ENCODE measurements around the gene RNF220. TPM values are rescaled to one million over a fixed set of nuclear protein-coding genes. Genes with fewer than 3 reads are reported as not detected.

RNF220 gene
- total RNA-seq, 1 donor from 2014 or later: 84.4 TPM

DNA sequence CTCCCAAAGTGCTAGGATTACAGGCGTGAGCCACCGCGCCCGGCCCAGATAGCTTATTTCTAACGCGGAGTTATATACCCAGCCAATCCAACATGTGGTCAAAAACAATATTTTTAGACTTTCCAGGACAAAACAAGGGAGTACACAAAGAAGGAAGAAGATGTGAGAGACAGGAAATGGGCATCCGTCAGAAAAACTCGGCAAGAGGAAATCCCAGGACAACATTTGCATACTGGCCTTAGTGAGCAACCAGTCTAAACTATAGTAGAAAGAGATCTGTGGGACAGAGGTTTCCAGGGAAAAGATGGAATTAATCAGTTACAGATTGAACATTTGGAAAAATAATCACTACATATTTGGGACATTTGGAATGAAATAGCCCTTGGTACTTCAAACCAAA is 280.8 kb downstream of the RNF220 start:
- H3K9me3 Mint-ChIP-seq (ENCODE audit: unreplicated experiment): no peaks in the 10 kb centered on the region
- no peak for DNase-seq (ENCODE audit: extremely low spot score, unreplicated experiment)
- no peak overlapping the region for H3K4me3 Mint-ChIP-seq (ENCODE audit: unreplicated experiment)
- no peaks in the 10 kb centered on the region for H3K36me3 Mint-ChIP-seq (ENCODE audit: unreplicated experiment)
- TF ChIP-seq, protein P1, sequence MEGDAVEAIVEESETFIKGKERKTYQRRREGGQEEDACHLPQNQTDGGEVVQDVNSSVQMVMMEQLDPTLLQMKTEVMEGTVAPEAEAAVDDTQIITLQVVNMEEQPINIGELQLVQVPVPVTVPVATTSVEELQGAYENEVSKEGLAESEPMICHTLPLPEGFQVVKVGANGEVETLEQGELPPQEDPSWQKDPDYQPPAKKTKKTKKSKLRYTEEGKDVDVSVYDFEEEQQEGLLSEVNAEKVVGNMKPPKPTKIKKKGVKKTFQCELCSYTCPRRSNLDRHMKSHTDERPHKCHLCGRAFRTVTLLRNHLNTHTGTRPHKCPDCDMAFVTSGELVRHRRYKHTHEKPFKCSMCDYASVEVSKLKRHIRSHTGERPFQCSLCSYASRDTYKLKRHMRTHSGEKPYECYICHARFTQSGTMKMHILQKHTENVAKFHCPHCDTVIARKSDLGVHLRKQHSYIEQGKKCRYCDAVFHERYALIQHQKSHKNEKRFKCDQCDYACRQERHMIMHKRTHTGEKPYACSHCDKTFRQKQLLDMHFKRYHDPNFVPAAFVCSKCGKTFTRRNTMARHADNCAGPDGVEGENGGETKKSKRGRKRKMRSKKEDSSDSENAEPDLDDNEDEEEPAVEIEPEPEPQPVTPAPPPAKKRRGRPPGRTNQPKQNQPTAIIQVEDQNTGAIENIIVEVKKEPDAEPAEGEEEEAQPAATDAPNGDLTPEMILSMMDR (IDR thresholded peaks at IDR 0.05): no peak
- H3K27ac Mint-ChIP-seq (ENCODE audit: unreplicated experiment): no peak overlapping the region
- H3K4me1 Mint-ChIP-seq (ENCODE audit: unreplicated experiment): no peaks in the 10 kb centered on the region
- H3K27me3 Mint-ChIP-seq (ENCODE audit: unreplicated experiment): peaks cover 4% of the 10 kb centered on the region

DNA sequence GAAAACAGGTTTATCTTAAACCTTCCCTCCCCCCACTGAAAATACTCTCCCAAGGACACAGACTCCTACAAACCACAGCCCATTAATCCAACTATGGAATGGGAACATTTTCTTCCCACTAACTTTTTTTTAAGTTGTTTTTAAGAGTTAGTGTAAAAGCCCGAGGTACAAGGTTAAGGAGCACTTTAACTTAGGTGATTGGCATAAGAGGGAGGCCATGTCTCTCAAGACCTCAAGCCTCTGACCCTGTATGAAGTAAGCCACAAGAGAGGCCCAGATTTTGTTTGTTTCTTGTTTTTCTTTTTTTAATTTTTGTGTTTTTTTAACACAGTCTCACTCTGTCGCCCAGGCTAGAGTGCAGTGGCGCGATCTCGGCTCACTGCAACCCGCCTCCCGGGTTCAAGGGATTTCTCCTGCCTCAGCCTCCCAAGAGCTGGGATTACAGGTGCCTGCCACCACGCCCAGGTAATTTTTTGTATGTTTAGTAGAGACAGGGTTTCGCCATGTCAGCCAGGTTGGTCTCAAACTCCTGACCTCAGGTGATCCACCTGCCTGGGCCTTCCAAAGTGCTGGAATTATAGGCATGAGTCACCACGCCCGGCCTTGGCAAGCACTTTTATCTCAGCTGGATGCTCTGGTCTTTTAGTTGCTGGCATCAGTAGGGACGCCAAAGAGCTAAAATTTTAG is 283.8 kb downstream of the RNF220 start:
- H3K27ac Mint-ChIP-seq (ENCODE audit: unreplicated experiment): no peak overlapping the region
- H3K4me3 Mint-ChIP-seq (ENCODE audit: unreplicated experiment): no peak overlapping the region
- H3K27me3 Mint-ChIP-seq (ENCODE audit: unreplicated experiment): peaks cover 10% of the 10 kb centered on the region
- TF ChIP-seq, protein P1 (IDR thresholded peaks at IDR 0.05): no peak
- H3K36me3 Mint-ChIP-seq (ENCODE audit: unreplicated experiment): no peaks in the 10 kb centered on the region
- H3K4me1 Mint-ChIP-seq (ENCODE audit: unreplicated experiment): no peaks in the 10 kb centered on the region
- DNase-seq (ENCODE audit: extremely low spot score, unreplicated experiment): no peak
- no peaks in the 10 kb centered on the region for H3K9me3 Mint-ChIP-seq (ENCODE audit: unreplicated experiment)

DNA sequence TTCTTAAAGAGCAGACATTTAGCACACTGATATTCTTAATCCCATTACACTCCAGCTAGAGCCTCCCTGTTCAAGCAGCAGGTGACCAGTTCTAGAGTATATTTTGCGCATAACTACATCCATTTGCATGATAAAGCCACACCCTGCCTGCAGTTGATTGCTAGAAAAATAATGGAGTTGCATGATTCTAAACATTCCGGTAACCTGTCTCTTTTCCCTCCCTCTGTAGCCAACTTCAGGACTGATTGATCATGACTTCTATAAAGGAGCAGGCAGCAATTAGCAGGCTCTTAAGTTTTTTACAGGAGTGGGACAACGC is 284.4 kb downstream of the RNF220 start:
- no peaks in the 10 kb centered on the region for H3K36me3 Mint-ChIP-seq (ENCODE audit: unreplicated experiment)
- no peak for DNase-seq (ENCODE audit: extremely low spot score, unreplicated experiment)
- TF ChIP-seq, protein P1 (IDR thresholded peaks at IDR 0.05): no peak
- H3K9me3 Mint-ChIP-seq (ENCODE audit: unreplicated experiment): no peaks in the 10 kb centered on the region
- no peaks in the 10 kb centered on the region for H3K4me1 Mint-ChIP-seq (ENCODE audit: unreplicated experiment)
- H3K27me3 Mint-ChIP-seq (ENCODE audit: unreplicated experiment): peaks cover 10% of the 10 kb centered on the region
- no peak overlapping the region for H3K4me3 Mint-ChIP-seq (ENCODE audit: unreplicated experiment)
- H3K27ac Mint-ChIP-seq (ENCODE audit: unreplicated experiment): no peak overlapping the region

DNA sequence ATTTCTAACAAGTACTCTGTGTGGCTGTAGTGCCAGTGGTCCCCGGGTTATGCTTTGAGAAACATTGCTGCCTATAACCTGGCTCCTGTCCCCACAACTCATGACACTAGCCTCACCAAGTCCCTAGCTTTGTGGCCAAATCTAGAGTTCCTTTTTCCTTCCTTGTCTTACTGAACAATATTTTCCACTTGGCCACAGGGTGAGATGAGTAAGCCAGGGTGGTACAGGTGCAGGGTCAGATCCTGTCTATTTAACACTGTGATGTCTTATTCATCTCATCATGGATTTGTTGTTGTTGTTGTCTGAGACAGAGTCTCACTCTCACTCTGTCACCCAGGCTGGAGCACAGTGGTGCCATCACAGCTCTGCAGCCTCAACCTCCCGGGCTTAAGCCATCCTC is 288.1 kb downstream of the RNF220 start:
- TF ChIP-seq, protein P1 (IDR thresholded peaks at IDR 0.05): no peak
- H3K27ac Mint-ChIP-seq (ENCODE audit: unreplicated experiment): no peak overlapping the region
- no peak for DNase-seq (ENCODE audit: extremely low spot score, unreplicated experiment)
- H3K27me3 Mint-ChIP-seq (ENCODE audit: unreplicated experiment): peaks cover 12% of the 10 kb centered on the region
- no peaks in the 10 kb centered on the region for H3K36me3 Mint-ChIP-seq (ENCODE audit: unreplicated experiment)
- no peaks in the 10 kb centered on the region for H3K4me1 Mint-ChIP-seq (ENCODE audit: unreplicated experiment)
- H3K9me3 Mint-ChIP-seq (ENCODE audit: unreplicated experiment): no peaks in the 10 kb centered on the region
- H3K4me3 Mint-ChIP-seq (ENCODE audit: unreplicated experiment): no peak overlapping the region

DNA sequence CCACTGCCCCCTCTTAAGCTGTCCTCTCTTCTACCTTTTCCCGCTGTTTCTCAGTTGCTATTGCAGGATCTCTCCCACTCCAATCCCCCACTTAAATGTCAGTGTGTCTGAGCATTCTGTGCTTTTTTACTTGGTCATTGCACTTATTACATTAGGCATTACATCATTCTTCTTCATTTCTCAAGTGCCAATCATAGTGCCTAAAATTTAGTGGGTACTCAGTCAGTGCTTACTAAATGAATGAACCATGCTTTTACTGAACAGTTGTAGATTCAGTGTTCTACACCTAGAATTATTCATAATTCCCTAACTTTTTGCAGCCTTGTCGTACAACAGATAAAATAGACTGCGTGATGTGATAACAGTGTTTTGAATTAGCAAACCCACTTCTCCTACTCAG is 288.8 kb downstream of the RNF220 start:
- DNase-seq (ENCODE audit: extremely low spot score, unreplicated experiment): no peak
- Mint-ChIP-seq H3K4me3 (ENCODE audit: unreplicated experiment) (no peak overlapping the region), H3K4me1 (ENCODE audit: unreplicated experiment) (no peaks in the 10 kb centered on the region), H3K27ac (ENCODE audit: unreplicated experiment) (no peak overlapping the region), H3K9me3 (ENCODE audit: unreplicated experiment) (no peaks in the 10 kb centered on the region), H3K36me3 (ENCODE audit: unreplicated experiment) (no peaks in the 10 kb centered on the region), H3K27me3 (ENCODE audit: unreplicated experiment) (peaks cover 8% of the 10 kb centered on the region)
- TF ChIP-seq, protein P1 (IDR thresholded peaks at IDR 0.05): no peak

All from osteocyte (in vitro differentiated cells).